Prostate gland (tissue), 2 donors: ENCODE results near the gene TSPAN18.

ENCODE experiments used
- POLR2A ChIP-seq: fragments of 450-650 bp; IDR thresholded peaks from one replicate; pipeline ENCODE4 v1.6.1; 2016; ENCODE audit warnings: antibody characterized with exemption, mild to moderate bottlenecking
- TF ChIP-seq, protein P1 (sequence below), 4 experiments: fragments of 200-600 bp in 2 of 4; fragments of 450-650 bp in 2 of 4; sonication (generic) in 2 of 4; IDR thresholded peaks; 1 replicate in 3 of 4; 2 replicates in 1 of 4; pipeline ENCODE4 v1.5.1; 2016 to 2019; ENCODE audit warnings: antibody characterized with exemption in 4 of 4, mild to moderate bottlenecking in 2 of 4, moderate library complexity in 2 of 4

DNA sequence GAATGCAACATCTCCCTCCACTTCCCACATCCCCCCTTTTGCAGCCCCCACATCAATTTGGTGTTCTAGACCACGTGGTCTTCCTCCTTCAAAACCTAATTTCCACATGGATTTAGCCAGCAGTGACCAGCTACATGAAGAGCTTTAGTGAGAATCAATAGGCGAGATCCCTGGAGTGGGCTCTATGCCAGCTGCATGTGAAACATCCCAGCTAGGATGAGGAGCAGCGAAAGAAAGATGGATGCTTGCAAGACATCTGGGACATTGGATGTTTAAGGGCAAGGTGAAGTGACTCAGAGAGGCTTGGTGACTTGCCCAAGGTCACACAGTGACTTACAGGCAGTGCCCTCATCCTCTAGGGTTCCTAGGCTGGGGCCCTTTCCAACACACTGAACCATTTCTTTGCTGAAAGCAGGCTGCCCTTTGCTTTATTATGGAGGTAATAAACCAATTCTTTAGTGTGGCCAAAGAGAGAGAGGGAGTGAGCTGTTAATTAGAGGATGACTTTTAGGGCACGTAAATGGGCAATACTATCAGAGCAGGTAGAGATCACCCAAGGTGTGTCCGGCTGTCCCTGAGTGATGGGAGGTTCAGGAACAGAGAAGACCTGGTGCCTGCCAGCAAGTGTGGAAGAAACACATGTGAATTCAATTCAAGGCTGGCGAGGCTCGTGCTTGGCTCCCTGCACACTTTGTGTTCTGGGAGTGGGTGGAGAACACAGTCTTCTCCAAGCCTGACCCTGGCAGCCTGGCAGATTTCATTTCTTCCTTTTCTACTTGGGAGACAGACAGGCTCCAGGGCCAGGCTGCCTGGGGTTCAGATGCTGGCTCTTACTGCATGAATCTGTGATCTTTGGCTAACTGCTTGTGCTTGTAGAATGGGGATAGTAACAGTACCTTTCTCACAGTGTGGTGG, 24.0 kb downstream of the TSPAN18 start:
- no peak for TF ChIP-seq POLR2A
- TF ChIP-seq, protein P1, sequence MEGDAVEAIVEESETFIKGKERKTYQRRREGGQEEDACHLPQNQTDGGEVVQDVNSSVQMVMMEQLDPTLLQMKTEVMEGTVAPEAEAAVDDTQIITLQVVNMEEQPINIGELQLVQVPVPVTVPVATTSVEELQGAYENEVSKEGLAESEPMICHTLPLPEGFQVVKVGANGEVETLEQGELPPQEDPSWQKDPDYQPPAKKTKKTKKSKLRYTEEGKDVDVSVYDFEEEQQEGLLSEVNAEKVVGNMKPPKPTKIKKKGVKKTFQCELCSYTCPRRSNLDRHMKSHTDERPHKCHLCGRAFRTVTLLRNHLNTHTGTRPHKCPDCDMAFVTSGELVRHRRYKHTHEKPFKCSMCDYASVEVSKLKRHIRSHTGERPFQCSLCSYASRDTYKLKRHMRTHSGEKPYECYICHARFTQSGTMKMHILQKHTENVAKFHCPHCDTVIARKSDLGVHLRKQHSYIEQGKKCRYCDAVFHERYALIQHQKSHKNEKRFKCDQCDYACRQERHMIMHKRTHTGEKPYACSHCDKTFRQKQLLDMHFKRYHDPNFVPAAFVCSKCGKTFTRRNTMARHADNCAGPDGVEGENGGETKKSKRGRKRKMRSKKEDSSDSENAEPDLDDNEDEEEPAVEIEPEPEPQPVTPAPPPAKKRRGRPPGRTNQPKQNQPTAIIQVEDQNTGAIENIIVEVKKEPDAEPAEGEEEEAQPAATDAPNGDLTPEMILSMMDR (IDR thresholded peaks at IDR 0.05): no peak
